Left ventricle myocardium inferior (tissue), 1 donor: ENCODE measurements around the gene ZNF784. TPM values are rescaled to one million over a fixed set of nuclear protein-coding genes. Genes with fewer than 3 reads are reported as not detected.

Experiments
- DNase-seq: peaks from one replicate; pipeline ENCODE4 v3.0.0-alpha.2; 2020
- H3K27ac ChIP-seq: fragments of 200-600 bp; replicated peaks from 2 replicates; pipeline ENCODE4 v1.8.0; 2021
- H3K27me3 ChIP-seq: fragments of 200-600 bp; 2 replicates; pipeline ENCODE4 v1.8.0; 2021; ENCODE audit warnings: low read depth
- H3K36me3 ChIP-seq: fragments of 200-600 bp; 2 replicates; pipeline ENCODE4 v1.8.0; 2021
- H3K4me1 ChIP-seq: fragments of 200-600 bp; 2 replicates; pipeline ENCODE4 v1.8.0; 2021
- H3K4me3 ChIP-seq: fragments of 200-600 bp; 2 replicates; pipeline ENCODE4 v1.8.0; 2021; ENCODE audit warnings: mild to moderate bottlenecking, moderate library complexity
- H3K9me3 ChIP-seq: fragments of 200-600 bp; replicated peaks from 2 replicates; pipeline ENCODE4 v1.8.0; 2021
- CTCF ChIP-seq: fragments of 200-600 bp; IDR thresholded peaks from 2 replicates; pipeline ENCODE4 v1.8.0; 2021; ENCODE audit warnings: antibody characterized with exemption, mild to moderate bottlenecking, borderline replicate concordance
- intact Hi-C: fragments of 100-400 bp; cut with micrococcal nuclease; formaldehyde crosslinking; loops from one replicate; pipeline ENCODE4 v1.11.0; 2022
- total RNA-seq: library from RNA; stranded (reverse); fragmentation: NEBNext Ultra II Directional; extraction: Animal tissue kit (Norgen Biotek cat#: 25700); gene quantifications from one replicate; pipeline ENCODE4 v1.2.1, GENCODE V29; 2021
- donor health status: DM: no; HTN: yes; CAD: no; lungs with severe emphysema.

Gene ZNF784
- total RNA-seq, 1 donor from 2014 or later: 13.2 TPM

GRCh38 chr19:55602104-55603001 lies 22.0 kb downstream of the ZNF784 start:
- no peak for DNase-seq
- H3K4me3 ChIP-seq: no peak overlapping the region
- H3K9me3 ChIP-seq: no peaks in the 10 kb centered on the region
- peaks cover 51% of the 10 kb centered on the region for H3K4me1 ChIP-seq
- H3K27me3 ChIP-seq: no peaks in the 10 kb centered on the region
- H3K27ac ChIP-seq: no peak overlapping the region
- intact Hi-C loops: no loop called here
- peaks cover 2% of the 10 kb centered on the region for H3K36me3 ChIP-seq
- no peak for TF ChIP-seq CTCF

- intact Hi-C loops: no loop called here
- H3K27me3 ChIP-seq: no peaks in the 10 kb centered on the region
- H3K36me3 ChIP-seq: peaks cover 14% of the 10 kb centered on the region
- peak overlapping the region; percentile 99 for H3K27ac ChIP-seq
- no peak for TF ChIP-seq CTCF
- H3K4me3 ChIP-seq: peak overlapping the region; percentile 83
- peaks cover 41% of the 10 kb centered on the region for H3K4me1 ChIP-seq
- H3K9me3 ChIP-seq: no peaks in the 10 kb centered on the region
- no peak for DNase-seq
These were observed 23.3 kb downstream of the ZNF784 start for GRCh38 chr19:55601084-55601483.

- Histone ChIP-seq H3K4me1 (peaks cover 41% of the 10 kb centered on the region), H3K9me3 (no peaks in the 10 kb centered on the region), H3K27me3 (no peaks in the 10 kb centered on the region), H3K36me3 (peaks cover 19% of the 10 kb centered on the region), H3K4me3 (peak overlapping the region; percentile 83), H3K27ac (peak overlapping the region; percentile 99)
- no peak for TF ChIP-seq CTCF
- intact Hi-C loops: no loop called here
- DNase-seq: no peak
These were observed 23.7 kb downstream of the ZNF784 start for GRCh38 chr19:55600662-55601028.

- intact Hi-C loops: no loop called here
- no peaks in the 10 kb centered on the region for H3K27me3 ChIP-seq
- H3K9me3 ChIP-seq: no peaks in the 10 kb centered on the region
- peak within 1 kb of the TSS; percentile 83 for H3K4me3 ChIP-seq
- peak within 1 kb of the TSS; percentile 99 for H3K27ac ChIP-seq
- no peak for TF ChIP-seq CTCF
- DNase-seq: peak; percentile 84
- H3K4me1 ChIP-seq: peaks cover 39% of the 10 kb centered on the region
- H3K36me3 ChIP-seq: peaks cover 25% of the 10 kb centered on the region
These were observed 24.3 kb downstream of the ZNF784 start, which contains the start of gene ZNF524 for GRCh38 chr19:55599842-55600661. TSS of gene ZNF524 (plus strand) at chr19:55600288. CDS start at chr19:55602113, 1,825 bp downstream.

GRCh38 chr19:55599468-55599841 lies 24.9 kb downstream of the ZNF784 start, which contains the start of gene FIZ1:
TSS of gene FIZ1 (minus strand) at chr19:55599517. CDS start at chr19:55597865, 1,652 bp downstream.
- intact Hi-C loops: no loop called here
- peak; percentile 99 for DNase-seq
- no peaks in the 10 kb centered on the region for H3K27me3 ChIP-seq
- peak within 1 kb of the TSS; percentile 99 for H3K27ac ChIP-seq
- no peak for TF ChIP-seq CTCF
- H3K4me3 ChIP-seq: peak within 1 kb of the TSS; percentile 83
- peaks cover 26% of the 10 kb centered on the region for H3K36me3 ChIP-seq
- H3K4me1 ChIP-seq: peaks cover 33% of the 10 kb centered on the region
- H3K9me3 ChIP-seq: no peaks in the 10 kb centered on the region
